ENCODE measurements around the gene CCNQ. TPM values are rescaled to one million over a fixed set of nuclear protein-coding genes. Genes with fewer than 3 reads are reported as not detected.

CCNQ gene
- total RNA-seq, 2 experiments from 2014 or later, result 12.0 to 29.7 TPM

DNA sequence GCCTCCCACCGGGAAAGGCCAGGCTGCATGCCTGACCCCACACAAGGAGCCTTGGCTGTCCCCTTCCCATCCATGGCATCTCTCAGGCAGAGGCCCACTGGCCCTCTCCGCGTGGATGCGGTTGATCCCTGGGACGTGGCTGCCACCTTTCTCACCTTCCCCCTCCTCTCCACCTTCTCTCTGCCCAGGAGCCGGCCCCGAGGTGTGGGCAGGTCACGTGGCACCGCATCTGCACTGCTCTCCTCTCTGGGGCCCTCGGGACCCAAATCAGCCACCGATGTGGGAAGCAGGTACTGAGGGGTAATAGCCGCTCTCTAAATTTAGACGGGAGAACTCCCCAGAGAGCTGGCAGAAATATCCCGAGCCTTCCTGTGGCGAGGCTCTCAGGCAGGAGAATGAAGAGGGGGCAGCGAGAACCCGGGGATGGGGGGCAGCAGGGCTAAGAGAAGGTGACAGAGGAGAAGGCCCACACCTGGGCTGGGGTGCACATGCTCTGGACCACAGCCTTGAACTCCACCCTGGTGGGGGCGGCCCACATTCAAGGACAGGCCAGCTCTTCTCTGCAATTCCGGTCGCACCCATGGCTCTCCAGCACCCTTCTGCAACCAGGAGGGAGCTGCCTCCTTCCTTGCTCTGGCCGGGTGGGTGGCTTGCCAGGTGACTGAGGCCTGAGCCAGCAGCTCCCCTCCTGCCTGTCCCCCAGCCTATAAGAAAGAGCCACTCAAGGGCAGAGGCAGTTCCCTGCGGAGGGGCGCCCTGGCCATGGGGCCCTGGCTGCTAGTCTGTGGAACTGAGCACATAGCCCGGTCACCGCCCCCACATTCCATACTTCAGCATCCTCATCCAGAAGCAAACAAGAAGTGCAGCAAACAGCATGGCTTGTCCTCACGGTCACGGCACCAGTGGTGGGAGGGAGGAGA is 38.4 kb upstream of the CCNQ start:
- Histone ChIP-seq H3K79me2 (ENCODE audit: insufficient read depth, low read depth, low read length) (no peaks in the 10 kb centered on the region), H3K4me2 (ENCODE audit: low read length) (no peak overlapping the region), H3K4me3 (ENCODE audit: low read depth, low read length, poor library complexity, severe bottlenecking) (no peak overlapping the region), H3K36me3 (ENCODE audit: insufficient read depth, low read length) (no peaks in the 10 kb centered on the region), H4K20me1 (ENCODE audit: insufficient read depth, low read length) (no peaks in the 10 kb centered on the region), H3K9me2 (ENCODE audit: insufficient read depth, low read length) (no peaks in the 10 kb centered on the region), H3K9me3 (ENCODE audit: low read length) (no peaks in the 10 kb centered on the region), H3K4me1 (ENCODE audit: insufficient read depth, low read length, poor library complexity, severe bottlenecking) (no peaks in the 10 kb centered on the region), H2AFZ (ENCODE audit: low read length) (no peak overlapping the region), H3K27ac (ENCODE audit: low read depth, low read length, poor library complexity, severe bottlenecking) (no peak overlapping the region)
- intact Hi-C loops (cut with micrococcal nuclease; ENCODE audit: unreplicated experiment), result no loop called here
- CTCF ChIA-PET (ENCODE audit: unreplicated experiment), result interaction anchor here (0.6 kb wide), 1 partner anchor 13 kb away, joined by 3 read pairs; no protein-coding TSS in a partner anchor
- POLR2A ChIA-PET, result no interaction called here
- DNase-seq (ENCODE audit: low spot score), result no peak
- BruUV-seq (replicated peaks), result no TSS peak
- TF ChIP-seq, protein P1, sequence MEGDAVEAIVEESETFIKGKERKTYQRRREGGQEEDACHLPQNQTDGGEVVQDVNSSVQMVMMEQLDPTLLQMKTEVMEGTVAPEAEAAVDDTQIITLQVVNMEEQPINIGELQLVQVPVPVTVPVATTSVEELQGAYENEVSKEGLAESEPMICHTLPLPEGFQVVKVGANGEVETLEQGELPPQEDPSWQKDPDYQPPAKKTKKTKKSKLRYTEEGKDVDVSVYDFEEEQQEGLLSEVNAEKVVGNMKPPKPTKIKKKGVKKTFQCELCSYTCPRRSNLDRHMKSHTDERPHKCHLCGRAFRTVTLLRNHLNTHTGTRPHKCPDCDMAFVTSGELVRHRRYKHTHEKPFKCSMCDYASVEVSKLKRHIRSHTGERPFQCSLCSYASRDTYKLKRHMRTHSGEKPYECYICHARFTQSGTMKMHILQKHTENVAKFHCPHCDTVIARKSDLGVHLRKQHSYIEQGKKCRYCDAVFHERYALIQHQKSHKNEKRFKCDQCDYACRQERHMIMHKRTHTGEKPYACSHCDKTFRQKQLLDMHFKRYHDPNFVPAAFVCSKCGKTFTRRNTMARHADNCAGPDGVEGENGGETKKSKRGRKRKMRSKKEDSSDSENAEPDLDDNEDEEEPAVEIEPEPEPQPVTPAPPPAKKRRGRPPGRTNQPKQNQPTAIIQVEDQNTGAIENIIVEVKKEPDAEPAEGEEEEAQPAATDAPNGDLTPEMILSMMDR (conservative IDR thresholded peaks at IDR 0.05; ENCODE audit: low read length), result no peak
- TF ChIP-seq EZH2phosphoT487 (IDR thresholded peaks at IDR 0.05; ENCODE audit: borderline replicate concordance, low read depth, low read length), result no peak

DNA sequence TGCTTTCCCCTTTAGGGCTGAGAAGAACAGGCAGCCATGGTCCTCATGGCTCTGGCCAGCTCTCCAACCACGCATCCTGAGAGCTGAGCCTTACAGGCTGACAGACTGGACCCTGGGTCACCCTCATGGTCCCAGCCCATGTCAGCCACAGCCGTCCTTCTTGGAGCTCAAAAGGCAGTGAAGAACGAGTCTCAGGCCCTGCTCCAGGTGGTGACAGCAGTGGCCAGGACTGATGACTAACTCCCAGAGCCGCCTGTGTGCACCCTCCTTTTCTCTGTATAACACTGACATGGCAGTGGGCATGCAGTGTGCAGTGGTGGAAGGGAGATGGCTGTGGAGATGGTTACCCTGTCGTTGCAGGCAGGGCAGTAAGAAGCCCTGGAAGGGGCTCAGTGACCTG is 37.8 kb upstream of the CCNQ start:
- ChIA-PET CTCF (ENCODE audit: unreplicated experiment) (interaction anchor here (0.6 kb wide), 1 partner anchor 12 kb away, joined by 3 read pairs; no protein-coding TSS in a partner anchor), POLR2A (no interaction called here)
- Histone ChIP-seq H3K36me3 (ENCODE audit: insufficient read depth, low read length) (no peaks in the 10 kb centered on the region), H3K9me3 (ENCODE audit: low read length) (no peaks in the 10 kb centered on the region), H2AFZ (ENCODE audit: low read length) (no peak overlapping the region), H3K4me3 (ENCODE audit: low read depth, low read length, poor library complexity, severe bottlenecking) (no peak overlapping the region), H3K27ac (ENCODE audit: low read depth, low read length, poor library complexity, severe bottlenecking) (no peak overlapping the region), H4K20me1 (ENCODE audit: insufficient read depth, low read length) (no peaks in the 10 kb centered on the region), H3K4me2 (ENCODE audit: low read length) (no peak overlapping the region), H3K4me1 (ENCODE audit: insufficient read depth, low read length, poor library complexity, severe bottlenecking) (no peaks in the 10 kb centered on the region), H3K79me2 (ENCODE audit: insufficient read depth, low read depth, low read length) (no peaks in the 10 kb centered on the region), H3K9me2 (ENCODE audit: insufficient read depth, low read length) (no peaks in the 10 kb centered on the region)
- TF ChIP-seq, protein P1 (conservative IDR thresholded peaks at IDR 0.05; ENCODE audit: low read length), result no peak
- TF ChIP-seq EZH2phosphoT487 (IDR thresholded peaks at IDR 0.05; ENCODE audit: borderline replicate concordance, low read depth, low read length), result no peak
- DNase-seq (ENCODE audit: low spot score), result no peak
- intact Hi-C loops (cut with micrococcal nuclease; ENCODE audit: unreplicated experiment), result no loop called here
- no TSS peak for BruUV-seq (replicated peaks)

Measured in OCI-LY7 (cell line).